ENCODE measurements around the gene MRAS.
A peak's percentile ranks its signal among the peaks of the same experiment; 100 is the strongest.

GRCh38 chr3:138434276-138434874 is 86.0 kb downstream of the MRAS start, which contains the start of gene ESYT3:
- TF ChIP-seq, protein P1, sequence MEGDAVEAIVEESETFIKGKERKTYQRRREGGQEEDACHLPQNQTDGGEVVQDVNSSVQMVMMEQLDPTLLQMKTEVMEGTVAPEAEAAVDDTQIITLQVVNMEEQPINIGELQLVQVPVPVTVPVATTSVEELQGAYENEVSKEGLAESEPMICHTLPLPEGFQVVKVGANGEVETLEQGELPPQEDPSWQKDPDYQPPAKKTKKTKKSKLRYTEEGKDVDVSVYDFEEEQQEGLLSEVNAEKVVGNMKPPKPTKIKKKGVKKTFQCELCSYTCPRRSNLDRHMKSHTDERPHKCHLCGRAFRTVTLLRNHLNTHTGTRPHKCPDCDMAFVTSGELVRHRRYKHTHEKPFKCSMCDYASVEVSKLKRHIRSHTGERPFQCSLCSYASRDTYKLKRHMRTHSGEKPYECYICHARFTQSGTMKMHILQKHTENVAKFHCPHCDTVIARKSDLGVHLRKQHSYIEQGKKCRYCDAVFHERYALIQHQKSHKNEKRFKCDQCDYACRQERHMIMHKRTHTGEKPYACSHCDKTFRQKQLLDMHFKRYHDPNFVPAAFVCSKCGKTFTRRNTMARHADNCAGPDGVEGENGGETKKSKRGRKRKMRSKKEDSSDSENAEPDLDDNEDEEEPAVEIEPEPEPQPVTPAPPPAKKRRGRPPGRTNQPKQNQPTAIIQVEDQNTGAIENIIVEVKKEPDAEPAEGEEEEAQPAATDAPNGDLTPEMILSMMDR (IDR thresholded peaks at IDR 0.05; ENCODE audit: low read depth, low read length), result no peak
- TF ChIP-seq POLR2A (IDR thresholded peaks at IDR 0.05; ENCODE audit: extremely low read depth, insufficient read length) (no peak), MYC (IDR thresholded peaks at IDR 0.05; ENCODE audit: low read depth, low read length) (no peak)
- TF ChIP-seq, protein P2, sequence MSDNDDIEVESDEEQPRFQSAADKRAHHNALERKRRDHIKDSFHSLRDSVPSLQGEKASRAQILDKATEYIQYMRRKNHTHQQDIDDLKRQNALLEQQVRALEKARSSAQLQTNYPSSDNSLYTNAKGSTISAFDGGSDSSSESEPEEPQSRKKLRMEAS (IDR thresholded peaks at IDR 0.05; ENCODE audit: low read depth, low read length), result peak; percentile 77

Measured in NB4 (cell line).